T-cell (primary cell): ENCODE results near the gene ST6GALNAC3. TPM values are rescaled to one million over a fixed set of nuclear protein-coding genes. Genes with fewer than 3 reads are reported as not detected.

Experiments
- ATAC-seq, 4 experiments: fragments of 200-7000 bp in 3 of 4; fragments of 150-1000 bp in 1 of 4; cut with Tn5 transposase; replicated peaks in 1 of 4; 1 replicate in 3 of 4; 2 replicates in 1 of 4; pipeline ENCODE4 v1.10.0; 2021; ENCODE audit warnings: moderate library complexity in 3 of 4, mild to moderate bottlenecking in 2 of 4, moderate number of reproducible peaks in 1 of 4
- CTCF ChIA-PET, 2 donors: fragments of 300-600 bp; sonication (Branson Sonifier 250); formaldehyde crosslinking; loops; one replicate each; lab custom pipeline; 2022; ENCODE audit warnings: antibody characterized with exemption in 2 of 2; lab: Charles Lee
- POLR2A ChIA-PET, 2 donors: fragments of 300-600 bp; sonication (Branson Sonifier 250); formaldehyde crosslinking; loops; one replicate each; lab custom pipeline; 2022; ENCODE audit warnings: antibody characterized with exemption in 2 of 2; lab: Charles Lee
- DNase-seq, 35 experiments: peaks; one replicate each; pipeline versions ENCODE4 v3.0.0 to v3.0.0-alpha.2; 2013 to 2023
- H3K27ac ChIP-seq: one replicate; pipeline ENCODE4 v1.5.1; 2013; ENCODE audit warnings: low read length
- H3K27me3 ChIP-seq, 2 experiments: replicated peaks in 1 of 2; 1 replicate in 1 of 2; 2 replicates in 1 of 2; pipeline versions ENCODE4 v1.6.1 to v1.7.0; 2013; ENCODE audit warnings: low read length in 1 of 2, mixed read lengths in 1 of 2; ENCODE audit not compliant: control insufficient read depth in 2 of 2, insufficient read depth in 2 of 2; ENCODE audit errors: extremely low read depth in 1 of 2
- H3K36me3 ChIP-seq, 2 donors: 1 replicate in 1 of 2; 2 replicates in 1 of 2; pipeline versions ENCODE4 v1.6.1 to v1.7.0; 2013; ENCODE audit warnings: low read length in 1 of 2; ENCODE audit not compliant: control insufficient read depth in 2 of 2, insufficient read depth in 1 of 2; ENCODE audit errors: extremely low read depth in 1 of 2
- H3K4me1 ChIP-seq, 2 experiments: 1 replicate in 1 of 2; 2 replicates in 1 of 2; pipeline versions ENCODE4 v1.6.1 to v1.7.0; 2013; ENCODE audit warnings: low read length in 2 of 2, mixed read lengths in 1 of 2; ENCODE audit not compliant: insufficient read depth in 2 of 2, control insufficient read depth in 1 of 2; ENCODE audit errors: extremely low read depth in 1 of 2
- H3K4me3 ChIP-seq, 2 donors: 1 replicate in 1 of 2; 2 replicates in 1 of 2; pipeline versions ENCODE4 v1.5.1 to v1.7.0; 2013; ENCODE audit warnings: mild to moderate bottlenecking in 2 of 2, low read length in 1 of 2, moderate library complexity in 1 of 2; ENCODE audit not compliant: control insufficient read depth in 1 of 2; ENCODE audit errors: extremely low read depth in 1 of 2
- H3K9me3 ChIP-seq: 2 replicates; pipeline ENCODE4 v1.7.0; 2013
- H3K27ac Mint-ChIP-seq, 2 donors: one replicate each; pipeline ENCODE4 v1.8.0; 2020 to 2021; ENCODE audit warnings: mild to moderate bottlenecking in 2 of 2, mixed read lengths in 2 of 2
- H3K27me3 Mint-ChIP-seq, 2 donors: one replicate each; pipeline ENCODE4 v1.8.0; 2021 to 2022; ENCODE audit warnings: mixed read lengths in 2 of 2
- H3K36me3 Mint-ChIP-seq: one replicate; pipeline ENCODE4 v1.8.0; 2021; ENCODE audit warnings: mixed read lengths
- H3K4me1 Mint-ChIP-seq, 3 donors: one replicate each; pipeline ENCODE4 v1.8.0; 2020 to 2022; ENCODE audit warnings: mixed read lengths in 3 of 3, mild to moderate bottlenecking in 1 of 3
- H3K4me3 Mint-ChIP-seq, 3 donors: one replicate each; pipeline ENCODE4 v1.8.0; 2020 to 2022; ENCODE audit warnings: mild to moderate bottlenecking in 3 of 3, mixed read lengths in 3 of 3, moderate library complexity in 3 of 3
- H3K9me3 Mint-ChIP-seq, 3 donors: one replicate each; pipeline ENCODE4 v1.8.0; 2020 to 2022; ENCODE audit warnings: mixed read lengths in 3 of 3
- WGBS: methylation state at CpG from one replicate; pipeline ENCODE4 v1.1.5; 2013; ENCODE audit warnings: missing lambda C conversion rate; ENCODE audit not compliant: insufficient coverage; 5-methylcytosine and 5-hydroxymethylcytosine counted together
- total RNA-seq, 35 experiments: library from RNA in 6 of 35; stranded (reverse) in 6 of 35; fragments of 120-200 nt in 1 of 35; gene quantifications; one replicate each; pipeline versions ENCODE4 v1.2.1 to v1.2.4 and lab custom pipeline; 2013 to 2026

ST6GALNAC3 gene
- total RNA-seq, 5 donors from 2014 or later (not counting 1 experiment from before 2014, with no cell fraction given): 0.33 to 6.6 (median 1.5) TPM

- no peaks in the 10 kb centered on the region for H3K4me1 Mint-ChIP-seq
- no peak for ATAC-seq
- Histone ChIP-seq H3K27me3 (no peaks in the 10 kb centered on the region), H3K4me3 (no peak overlapping the region), H3K27ac (no peak overlapping the region), H3K4me1 (no peaks in the 10 kb centered on the region), H3K36me3 (no peaks in the 10 kb centered on the region), H3K9me3 (peaks cover 2% of the 10 kb centered on the region)
- DNase-seq: no peak
- ChIA-PET CTCF (no interaction called here), POLR2A (no interaction called here)
- peaks cover 0 to 2% of the 10 kb centered on the region in 2 donors for H3K27me3 Mint-ChIP-seq
- H3K36me3 Mint-ChIP-seq: no peaks in the 10 kb centered on the region
- peaks cover 0 to 5% (median 4%) of the 10 kb centered on the region in 3 donors for H3K9me3 Mint-ChIP-seq
- no CpG with 5 or more reads among the region's 2 CpGs for WGBS
- no peak overlapping the region for H3K4me3 Mint-ChIP-seq
- no peak overlapping the region for H3K27ac Mint-ChIP-seq
These were observed 551.5 kb downstream of the ST6GALNAC3 start for GRCh38 chr1:76625886-76626678.

- Histone ChIP-seq H3K9me3 (peaks cover 2% of the 10 kb centered on the region), H3K4me1 (peaks cover 0 to 2% of the 10 kb centered on the region in 2 experiments), H3K27ac (no peak overlapping the region), H3K4me3 (no peak overlapping the region), H3K36me3 (no peaks in the 10 kb centered on the region), H3K27me3 (no peaks in the 10 kb centered on the region)
- Mint-ChIP-seq H3K9me3 (peaks cover 0 to 5% (median 4%) of the 10 kb centered on the region in 3 donors), H3K27me3 (peaks cover 0 to 2% of the 10 kb centered on the region in 2 donors), H3K36me3 (no peaks in the 10 kb centered on the region), H3K27ac (no peak overlapping the region), H3K4me3 (no peak overlapping the region), H3K4me1 (no peaks in the 10 kb centered on the region)
- CTCF ChIA-PET: no interaction called here
- no peak for DNase-seq
- no peak for ATAC-seq
- 88% methylated on average over 3 of the region's 5 CpGs for WGBS
- POLR2A ChIA-PET: no interaction called here
These were observed 553.0 kb downstream of the ST6GALNAC3 start for GRCh38 chr1:76627498-76627897.

- Histone ChIP-seq H3K4me1 (peaks cover 0 to 4% of the 10 kb centered on the region in 2 experiments), H3K4me3 (no peak overlapping the region), H3K27ac (no peak overlapping the region), H3K36me3 (no peaks in the 10 kb centered on the region), H3K9me3 (peaks cover 2% of the 10 kb centered on the region), H3K27me3 (no peaks in the 10 kb centered on the region)
- no peak for ATAC-seq
- Mint-ChIP-seq H3K27ac (no peak overlapping the region), H3K4me3 (no peak overlapping the region), H3K9me3 (peaks cover 0 to 5% (median 4%) of the 10 kb centered on the region in 3 donors), H3K36me3 (no peaks in the 10 kb centered on the region), H3K27me3 (peaks cover 0 to under 1% of the 10 kb centered on the region in 2 donors), H3K4me1 (no peaks in the 10 kb centered on the region)
- ChIA-PET POLR2A (no interaction called here), CTCF (no interaction called here)
- no peak for DNase-seq
These were observed 553.4 kb downstream of the ST6GALNAC3 start for GRCh38 chr1:76627901-76628300.

GRCh38 chr1:76632136-76632535 is 557.6 kb downstream of the ST6GALNAC3 start:
- 67% methylated on average over 1 of the region's 3 CpGs for WGBS

GRCh38 chr1:76635784-76636183 is 561.2 kb downstream of the ST6GALNAC3 start:
- no CpG with 5 or more reads among the region's 2 CpGs for whole genome bisulfite sequencing
- H3K27me3 ChIP-seq: no peaks in the 10 kb centered on the region
- H3K4me3 Mint-ChIP-seq: no peak overlapping the region
- H3K36me3 ChIP-seq: no peaks in the 10 kb centered on the region
- CTCF ChIA-PET: no interaction called here
- H3K27ac ChIP-seq: no peak overlapping the region
- H3K27ac Mint-ChIP-seq: no peak overlapping the region
- no peaks in the 10 kb centered on the region for H3K9me3 ChIP-seq
- no peaks in the 10 kb centered on the region for H3K36me3 Mint-ChIP-seq
- DNase-seq (no peak), ATAC-seq (no peak)
- POLR2A ChIA-PET: no interaction called here
- H3K4me3 ChIP-seq: no peak overlapping the region
- H3K9me3 Mint-ChIP-seq: peaks cover 0 to 4% (median 0%) of the 10 kb centered on the region in 3 donors
- peaks cover 3 to 18% (median 16%) of the 10 kb centered on the region in 3 donors for H3K4me1 Mint-ChIP-seq
- peaks cover 0 to 3% of the 10 kb centered on the region in 2 donors for H3K27me3 Mint-ChIP-seq
- H3K4me1 ChIP-seq: peaks cover 0 to 31% of the 10 kb centered on the region in 2 experiments

More at GRCh38 chr1:76632136-76632535, 557.6 kb downstream of the ST6GALNAC3 start:
- ATAC-seq (no peak), DNase-seq (no peak)
- Mint-ChIP-seq H3K27ac (no peak overlapping the region), H3K4me1 (peaks cover 3 to 18% (median 16%) of the 10 kb centered on the region in 3 donors), H3K27me3 (no peaks in the 10 kb centered on the region), H3K9me3 (peaks cover 0 to 6% (median 4%) of the 10 kb centered on the region in 3 donors), H3K36me3 (no peaks in the 10 kb centered on the region), H3K4me3 (no peak overlapping the region)
- POLR2A ChIA-PET: no interaction called here
- Histone ChIP-seq H3K4me1 (peaks cover 0 to 31% of the 10 kb centered on the region in 2 experiments), H3K4me3 (no peak overlapping the region), H3K36me3 (no peaks in the 10 kb centered on the region), H3K27me3 (no peaks in the 10 kb centered on the region), H3K9me3 (peaks cover 2% of the 10 kb centered on the region), H3K27ac (no peak overlapping the region)
- CTCF ChIA-PET: no interaction called here

- Mint-ChIP-seq H3K9me3 (peaks cover 0 to 4% (median 3%) of the 10 kb centered on the region in 3 donors), H3K27me3 (peaks cover 0 to 3% of the 10 kb centered on the region in 2 donors), H3K4me3 (no peak overlapping the region), H3K36me3 (no peaks in the 10 kb centered on the region), H3K4me1 (peaks cover 3 to 14% (median 13%) of the 10 kb centered on the region in 3 donors), H3K27ac (no peak overlapping the region)
- Histone ChIP-seq H3K27ac (no peak overlapping the region), H3K9me3 (no peaks in the 10 kb centered on the region), H3K27me3 (no peaks in the 10 kb centered on the region), H3K4me3 (no peak overlapping the region), H3K4me1 (peaks cover 0 to 19% of the 10 kb centered on the region in 2 experiments), H3K36me3 (no peaks in the 10 kb centered on the region)
- ATAC-seq (no peak), DNase-seq (no peak)
- POLR2A ChIA-PET: no interaction called here
- CTCF ChIA-PET: no interaction called here
- WGBS: no CpG with 5 or more reads among the region's 2 CpGs
These were observed 564.6 kb downstream of the ST6GALNAC3 start for GRCh38 chr1:76639181-76639580.
